ENCODE results near the gene STRA6.

Gene STRA6

GRCh38 chr15:74130849-74131627 is 71.5 kb downstream of the STRA6 start:
- DNase-seq, result no peak

- no peak for DNase-seq
These were observed 72.3 kb downstream of the STRA6 start, which contains the start of gene ISLR2 for GRCh38 chr15:74130155-74130848. ISLR2 (plus strand) TSS chr15:74130586; CDS start chr15:74132755, 2,169 bp downstream.

- DNase-seq, result no peak
These were observed 72.9 kb downstream of the STRA6 start for GRCh38 chr15:74129586-74130154.

Measured in activated effector memory CD4-positive, alpha-beta T cell treated with Interleukin-2 at 50 U/mL for 16 hours (primary cell).